ENCODE results near the gene SLC7A4. TPM values are rescaled to one million over a fixed set of nuclear protein-coding genes. Genes with fewer than 3 reads are reported as not detected.

Gene SLC7A4
- total RNA-seq, 4 donors from 2014 or later = 0.64 to 4.1 TPM; not detected in 2

- in situ Hi-C loops (cut with MboI; ENCODE audit: low pct_ligation_motif_present in 1 of 4, low pct_unique_long_range_greater_than_20kb in 1 of 4, low sequenced_read_pairs in 3 of 4) = no loop called here
- no peak for TF ChIP-seq POLR2AphosphoS5 (IDR thresholded peaks at IDR 0.05)
- no peak for TF ChIP-seq CTCF (IDR thresholded peaks at IDR 0.05)
- TF ChIP-seq POLR2A (IDR thresholded peaks at IDR 0.05) = no peak
- no peak for TF ChIP-seq EP300 (IDR thresholded peaks at IDR 0.05; ENCODE audit: low read depth)
- Histone ChIP-seq H3K9me3 (no peaks in the 10 kb centered on the region), H3K4me3 (no peak overlapping the region), H3K36me3 (no peaks in the 10 kb centered on the region), H3K4me1 (peaks cover 7 to 9% (median 7%) of the 10 kb centered on the region in 4 donors), H3K27ac (no peak overlapping the region), H3K27me3 (peaks cover 25% of the 10 kb centered on the region)
- 84 to 93% methylated on average over 2 to 40 of the region's 40 CpGs for whole genome bisulfite sequencing, 2 donors (ENCODE audit: low coverage in 1 of 2)
- intact Hi-C loops (cut with DNase I; ENCODE audit: low total_unique reads) = no loop called here
- no peak for DNase-seq
Measured at GRCh38 chr22:21030621-21031544, 1.5 kb downstream of the SLC7A4 start.

DNA sequence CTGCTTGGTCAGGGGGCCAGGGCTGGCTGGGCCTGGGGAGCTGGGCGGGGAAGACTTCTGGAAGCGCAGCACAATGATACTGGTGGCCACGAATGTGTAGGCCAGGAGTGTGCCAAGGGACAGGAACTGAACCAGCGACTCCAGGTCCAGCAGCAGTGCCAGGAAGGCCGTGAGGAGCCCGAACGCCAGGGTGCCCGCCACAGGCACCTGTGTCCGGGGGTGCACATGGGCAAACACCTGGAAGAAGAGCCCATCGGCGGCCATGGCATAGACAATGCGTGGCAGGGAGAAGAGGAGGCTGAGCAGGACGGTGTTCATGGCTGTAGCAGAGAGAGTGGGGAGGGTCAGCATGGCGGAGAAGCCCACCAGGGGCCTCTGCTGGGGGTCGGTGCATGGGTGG lies 2.3 kb downstream of the SLC7A4 start:
- Histone ChIP-seq H3K27ac (no peak overlapping the region), H3K4me3 (no peak overlapping the region), H3K9me3 (no peaks in the 10 kb centered on the region), H3K36me3 (no peaks in the 10 kb centered on the region), H3K4me1 (peaks cover 7 to 9% (median 7%) of the 10 kb centered on the region in 4 donors), H3K27me3 (peaks cover 25% of the 10 kb centered on the region)
- DNase-seq = no peak
- intact Hi-C loops (cut with DNase I; ENCODE audit: low total_unique reads) (no loop called here), in situ Hi-C loops (cut with MboI; ENCODE audit: low pct_ligation_motif_present in 1 of 4, low pct_unique_long_range_greater_than_20kb in 1 of 4, low sequenced_read_pairs in 3 of 4) (no loop called here)
- 84% methylated on average over 11 to 15 of the region's 15 CpGs for WGBS, 2 donors (ENCODE audit: low coverage in 1 of 2)
- TF ChIP-seq CTCF (IDR thresholded peaks at IDR 0.05) (no peak), EP300 (IDR thresholded peaks at IDR 0.05; ENCODE audit: low read depth) (no peak), POLR2AphosphoS5 (IDR thresholded peaks at IDR 0.05) (no peak), POLR2A (IDR thresholded peaks at IDR 0.05) (no peak)

GRCh38 chr22:21029486-21030025 lies 2.8 kb downstream of the SLC7A4 start:
- peaks cover 7 to 9% (median 7%) of the 10 kb centered on the region in 4 donors for H3K4me1 ChIP-seq
- no peaks in the 10 kb centered on the region for H3K9me3 ChIP-seq
- no peaks in the 10 kb centered on the region for H3K36me3 ChIP-seq
- no peak for DNase-seq
- intact Hi-C loops (cut with DNase I; ENCODE audit: low total_unique reads) (loop anchor here (10.0 kb wide), 1 partner anchor 45 kb away; no protein-coding TSS in a partner anchor), in situ Hi-C loops (cut with MboI; ENCODE audit: low pct_ligation_motif_present in 1 of 4, low pct_unique_long_range_greater_than_20kb in 1 of 4, low sequenced_read_pairs in 3 of 4) (no loop called here)
- TF ChIP-seq CTCF (IDR thresholded peaks at IDR 0.05) (no peak), POLR2A (IDR thresholded peaks at IDR 0.05) (no peak), POLR2AphosphoS5 (IDR thresholded peaks at IDR 0.05) (no peak), EP300 (IDR thresholded peaks at IDR 0.05; ENCODE audit: low read depth) (no peak)
- no peak overlapping the region for H3K27ac ChIP-seq
- 33 to 77% methylated on average over 3 to 12 of the region's 12 CpGs for WGBS, 2 donors (ENCODE audit: low coverage in 1 of 2)
- H3K27me3 ChIP-seq = peaks cover 25% of the 10 kb centered on the region
- no peak overlapping the region for H3K4me3 ChIP-seq

Data from transverse colon (tissue), 4 donors.